Measurements from ENCODE around the gene SLC24A4.
"Not testable (repeated sequence)": the region's sequence is repeated elsewhere in the genome, so short reads cannot be mapped to it uniquely, and the experiment has no call there.

GRCh38 chr14:92536231-92536630, 213.3 kb downstream of the SLC24A4 start:
- not testable (repeated sequence) for TF ChIP-seq POLR2A (IDR thresholded peaks at IDR 0.05; ENCODE audit: low read length); GATA1 (IDR thresholded peaks at IDR 0.05; ENCODE audit: low read depth, low read length)
